GM21528 (cell line): ENCODE data around the gene DAZ2.
"Not testable (repeated sequence)": the region's sequence is repeated elsewhere in the genome, so short reads cannot be mapped to it uniquely, and the experiment has no call there.

ENCODE experiments used
- ATAC-seq: cut with Tn5 transposase; IDR thresholded peaks from one replicate; pipeline ENCODE4 v1.9.1; 2021; ENCODE audit warnings: mild to moderate bottlenecking, moderate library complexity; ENCODE audit not compliant: unreplicated experiment, low FRiP score

Gene DAZ2, protein sequence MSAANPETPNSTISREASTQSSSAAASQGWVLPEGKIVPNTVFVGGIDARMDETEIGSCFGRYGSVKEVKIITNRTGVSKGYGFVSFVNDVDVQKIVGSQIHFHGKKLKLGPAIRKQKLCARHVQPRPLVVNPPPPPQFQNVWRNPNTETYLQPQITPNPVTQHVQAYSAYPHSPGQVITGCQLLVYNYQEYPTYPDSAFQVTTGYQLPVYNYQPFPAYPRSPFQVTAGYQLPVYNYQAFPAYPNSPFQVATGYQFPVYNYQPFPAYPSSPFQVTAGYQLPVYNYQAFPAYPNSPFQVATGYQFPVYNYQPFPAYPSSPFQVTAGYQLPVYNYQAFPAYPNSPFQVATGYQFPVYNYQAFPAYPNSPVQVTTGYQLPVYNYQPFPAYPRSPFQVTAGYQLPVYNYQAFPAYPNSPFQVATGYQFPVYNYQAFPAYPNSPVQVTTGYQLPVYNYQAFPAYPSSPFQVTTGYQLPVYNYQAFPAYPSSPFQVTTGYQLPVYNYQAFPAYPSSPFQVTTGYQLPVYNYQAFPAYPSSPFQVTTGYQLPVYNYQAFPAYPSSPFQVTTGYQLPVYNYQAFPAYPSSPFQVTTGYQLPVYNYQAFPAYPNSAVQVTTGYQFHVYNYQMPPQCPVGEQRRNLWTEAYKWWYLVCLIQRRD

DNA sequence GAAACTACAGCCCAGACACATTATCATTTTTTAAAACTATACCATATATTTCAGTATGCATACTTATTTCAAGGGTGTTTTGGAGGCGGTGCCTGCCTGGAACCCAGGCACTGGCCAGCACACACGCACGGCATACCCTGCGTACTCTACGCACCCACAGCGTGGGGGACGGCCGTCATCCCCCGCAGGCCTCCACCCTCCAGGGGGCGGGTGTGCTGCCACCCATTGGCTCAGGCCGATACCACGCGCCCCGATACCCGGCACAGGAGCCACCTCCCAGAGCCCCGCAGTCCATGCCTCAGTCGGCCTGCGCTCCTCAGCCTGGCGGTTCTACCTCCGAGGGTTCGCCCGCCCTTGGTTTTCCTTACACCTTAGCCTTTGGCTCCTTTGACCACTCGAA is at the start of gene DAZ2:
Gene DAZ2 (plus strand): TSS at position 301 of the 400 bp plus-strand sequence. CDS start 208 bp downstream, outside the sequence.
- not testable (repeated sequence) for ATAC-seq

DNA sequence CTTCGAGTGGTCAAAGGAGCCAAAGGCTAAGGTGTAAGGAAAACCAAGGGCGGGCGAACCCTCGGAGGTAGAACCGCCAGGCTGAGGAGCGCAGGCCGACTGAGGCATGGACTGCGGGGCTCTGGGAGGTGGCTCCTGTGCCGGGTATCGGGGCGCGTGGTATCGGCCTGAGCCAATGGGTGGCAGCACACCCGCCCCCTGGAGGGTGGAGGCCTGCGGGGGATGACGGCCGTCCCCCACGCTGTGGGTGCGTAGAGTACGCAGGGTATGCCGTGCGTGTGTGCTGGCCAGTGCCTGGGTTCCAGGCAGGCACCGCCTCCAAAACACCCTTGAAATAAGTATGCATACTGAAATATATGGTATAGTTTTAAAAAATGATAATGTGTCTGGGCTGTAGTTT is 20.4 kb upstream of the DAZ2 start, which contains the start of gene DAZ1:
Gene DAZ1 (minus strand): TSS at position 101 of the 400 bp plus-strand sequence. CDS start 208 bp downstream, outside the sequence.
- not testable (repeated sequence) for ATAC-seq

DNA sequence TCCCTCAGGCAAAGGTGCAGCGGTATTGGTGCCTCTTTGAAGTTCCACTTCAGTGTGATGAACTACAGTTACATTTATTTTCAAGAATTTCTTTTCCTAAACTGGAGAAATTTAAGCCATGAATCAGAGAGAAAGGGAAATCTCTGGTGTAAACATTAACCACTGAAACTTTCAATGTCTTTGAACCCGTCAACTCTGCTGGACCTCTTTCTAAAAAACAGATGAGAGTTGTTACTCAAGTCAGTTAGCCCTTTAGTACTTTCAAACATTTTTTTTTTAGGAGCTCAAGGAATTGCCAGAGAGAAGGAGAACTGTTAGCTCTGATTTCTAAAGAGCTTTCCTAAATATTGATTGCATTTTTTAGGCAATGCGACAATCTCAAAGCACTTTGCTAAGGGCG is 11.9 kb upstream of the DAZ2 start:
- ATAC-seq, result not testable (repeated sequence)

DNA sequence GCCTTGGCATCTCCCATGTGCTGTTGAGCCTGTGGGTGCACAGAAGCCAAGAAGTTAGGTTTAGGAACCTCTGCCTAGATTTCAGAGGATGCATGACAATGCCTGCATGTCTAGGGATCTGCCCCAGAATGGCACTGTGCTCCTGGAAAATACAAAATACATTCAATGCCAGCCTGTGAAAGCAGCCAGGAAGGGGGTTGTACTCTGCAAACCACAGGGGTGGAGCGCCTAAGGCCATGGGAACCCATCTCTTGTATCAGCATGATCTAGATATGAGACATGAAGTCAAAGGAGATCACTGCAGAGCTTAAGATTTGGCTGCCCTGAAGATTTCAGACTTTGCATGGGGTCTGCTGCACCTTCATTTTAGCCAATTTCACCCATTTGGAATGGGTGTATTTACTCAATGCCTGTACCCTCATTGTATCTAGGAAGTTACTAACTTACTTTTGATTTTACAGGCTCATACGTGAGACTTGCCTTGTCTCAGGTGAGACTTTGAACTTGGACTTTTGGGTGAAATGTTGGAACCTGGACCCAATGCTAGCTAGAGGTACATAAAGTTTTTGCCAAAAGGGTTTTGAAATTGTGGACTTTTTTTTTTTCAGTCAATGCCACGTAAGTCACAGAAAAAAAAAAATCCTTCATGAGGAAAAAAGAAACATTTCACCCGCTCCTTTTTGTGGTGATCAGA is 9.4 kb upstream of the DAZ2 start:
- ATAC-seq, result not testable (repeated sequence)

DNA sequence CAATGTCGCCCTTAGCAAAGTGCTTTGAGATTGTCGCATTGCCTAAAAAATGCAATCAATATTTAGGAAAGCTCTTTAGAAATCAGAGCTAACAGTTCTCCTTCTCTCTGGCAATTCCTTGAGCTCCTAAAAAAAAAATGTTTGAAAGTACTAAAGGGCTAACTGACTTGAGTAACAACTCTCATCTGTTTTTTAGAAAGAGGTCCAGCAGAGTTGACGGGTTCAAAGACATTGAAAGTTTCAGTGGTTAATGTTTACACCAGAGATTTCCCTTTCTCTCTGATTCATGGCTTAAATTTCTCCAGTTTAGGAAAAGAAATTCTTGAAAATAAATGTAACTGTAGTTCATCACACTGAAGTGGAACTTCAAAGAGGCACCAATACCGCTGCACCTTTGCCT is 8.7 kb upstream of the DAZ2 start:
- ATAC-seq, result not testable (repeated sequence)
